Cardiac fibroblast (primary cell): ENCODE measurements around the gene JPH2.
A peak's percentile ranks its signal among the peaks of the same experiment; 100 is the strongest.

ENCODE experiments used
- DNase-seq, 2 donors: peaks; one replicate each; pipeline versions ENCODE4 v3.0.0 to v3.0.0-alpha.2; 2010; ENCODE audit warnings: low read depth in 2 of 2
- H3K4me3 ChIP-seq, 2 donors: replicated peaks in 1 of 2; 1 replicate in 1 of 2; 2 replicates in 1 of 2; pipeline ENCODE4 v1.5.1; 2011; ENCODE audit warnings: low read depth in 2 of 2, low read length in 2 of 2, mild to moderate bottlenecking in 2 of 2, moderate library complexity in 1 of 2
- TF ChIP-seq, protein P1 (sequence below): IDR thresholded peaks from one replicate; pipeline ENCODE4 v1.5.1; 2011; ENCODE audit warnings: low read depth, mild to moderate bottlenecking, low read length, inconsistent platforms

Gene JPH2

GRCh38 chr20:44221368-44221954 lies 34.5 kb upstream of the JPH2 start:
- TF ChIP-seq, protein P1, sequence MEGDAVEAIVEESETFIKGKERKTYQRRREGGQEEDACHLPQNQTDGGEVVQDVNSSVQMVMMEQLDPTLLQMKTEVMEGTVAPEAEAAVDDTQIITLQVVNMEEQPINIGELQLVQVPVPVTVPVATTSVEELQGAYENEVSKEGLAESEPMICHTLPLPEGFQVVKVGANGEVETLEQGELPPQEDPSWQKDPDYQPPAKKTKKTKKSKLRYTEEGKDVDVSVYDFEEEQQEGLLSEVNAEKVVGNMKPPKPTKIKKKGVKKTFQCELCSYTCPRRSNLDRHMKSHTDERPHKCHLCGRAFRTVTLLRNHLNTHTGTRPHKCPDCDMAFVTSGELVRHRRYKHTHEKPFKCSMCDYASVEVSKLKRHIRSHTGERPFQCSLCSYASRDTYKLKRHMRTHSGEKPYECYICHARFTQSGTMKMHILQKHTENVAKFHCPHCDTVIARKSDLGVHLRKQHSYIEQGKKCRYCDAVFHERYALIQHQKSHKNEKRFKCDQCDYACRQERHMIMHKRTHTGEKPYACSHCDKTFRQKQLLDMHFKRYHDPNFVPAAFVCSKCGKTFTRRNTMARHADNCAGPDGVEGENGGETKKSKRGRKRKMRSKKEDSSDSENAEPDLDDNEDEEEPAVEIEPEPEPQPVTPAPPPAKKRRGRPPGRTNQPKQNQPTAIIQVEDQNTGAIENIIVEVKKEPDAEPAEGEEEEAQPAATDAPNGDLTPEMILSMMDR: no peak
- no peak for DNase-seq
- H3K4me3 ChIP-seq: no peak overlapping the region

DNA sequence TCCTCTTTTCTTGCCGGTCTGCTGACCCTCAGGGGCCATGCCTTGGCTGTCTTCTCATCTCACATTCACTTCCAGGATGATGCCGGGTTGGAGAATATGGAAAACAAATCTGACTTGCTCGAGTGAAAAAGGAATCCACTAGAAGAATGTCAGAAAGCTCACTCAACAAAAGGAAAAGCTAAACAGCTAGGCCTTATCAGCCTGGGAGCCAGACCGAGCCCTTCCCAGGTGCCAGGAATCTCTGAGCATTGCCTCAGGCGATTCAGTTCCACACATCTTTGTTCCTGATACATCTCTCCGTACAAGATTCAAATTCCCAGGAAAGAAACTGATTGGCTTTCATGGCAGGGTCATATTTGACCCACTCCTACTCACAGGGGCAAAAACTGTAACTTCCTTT lies 32.8 kb upstream of the JPH2 start:
- TF ChIP-seq, protein P1: no peak
- no peak overlapping the region for H3K4me3 ChIP-seq
- DNase-seq: no peak

GRCh38 chr20:44219170-44219730 lies 32.3 kb upstream of the JPH2 start:
- DNase-seq: no peak
- TF ChIP-seq, protein P1: no peak
- no peak overlapping the region for H3K4me3 ChIP-seq

DNA sequence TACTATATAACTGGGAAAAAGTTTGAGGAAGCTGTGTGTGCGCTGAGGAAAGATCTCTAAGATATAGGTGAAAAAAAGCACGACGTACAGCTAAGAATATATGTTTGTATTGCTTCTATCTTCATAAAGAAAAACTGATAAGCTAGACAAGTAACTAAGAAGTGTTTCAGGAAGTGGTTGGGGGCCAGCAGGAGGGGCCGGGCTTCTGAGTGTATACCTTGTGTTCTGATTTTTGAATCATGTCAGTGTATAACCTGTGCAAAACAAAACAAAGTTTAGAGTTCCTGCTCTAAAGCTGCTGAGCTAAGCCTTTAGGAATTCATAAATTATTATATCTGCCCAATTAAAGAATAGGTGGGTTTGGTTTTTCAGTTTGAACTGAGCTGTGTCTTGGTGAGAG lies 31.5 kb upstream of the JPH2 start:
- TF ChIP-seq, protein P1: no peak
- no peak for DNase-seq
- H3K4me3 ChIP-seq: no peak overlapping the region

GRCh38 chr20:44217342-44218092 lies 30.5 kb upstream of the JPH2 start:
- DNase-seq: peak; percentile 79 to 81
- TF ChIP-seq, protein P1: peak; percentile 98
- no peak overlapping the region for H3K4me3 ChIP-seq

DNA sequence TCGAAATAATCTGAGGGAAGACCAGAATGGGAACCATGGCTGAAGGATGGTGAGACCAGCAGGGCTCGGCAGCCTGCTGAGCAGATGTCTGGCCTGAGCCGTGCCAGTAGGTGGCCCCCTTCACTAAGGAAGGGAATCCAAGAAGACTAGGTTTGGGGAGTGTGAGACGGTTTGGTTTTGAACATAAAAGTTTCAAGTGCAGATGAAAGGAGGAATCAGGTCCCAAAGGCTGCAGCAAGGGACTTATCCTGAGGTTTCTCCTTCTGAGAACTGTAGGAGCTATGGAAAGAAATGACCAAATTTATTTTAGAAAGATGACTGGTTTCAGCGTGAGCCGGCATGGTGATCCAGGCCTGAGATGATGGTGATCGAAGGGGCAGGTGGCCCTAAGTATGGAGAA lies 28.1 kb upstream of the JPH2 start:
- TF ChIP-seq, protein P1: peak; percentile 89
- peak; percentile 81 for DNase-seq
- no peak overlapping the region for H3K4me3 ChIP-seq
